DOHH2 (cell line): ENCODE results near the gene POSTN.

Experiments
- H3F3A ChIP-seq: fragments of 200-600 bp; sonication (generic), shearing (Covaris generic); 2 replicates; pipeline ENCODE4 v1.6.0; 2016; ENCODE audit warnings: antibody characterized with exemption, mild to moderate bottlenecking; ENCODE audit not compliant: control insufficient read depth, insufficient read depth
- H3K27ac ChIP-seq: fragments of 200-600 bp; sonication (generic); 2 replicates; pipeline ENCODE4 v1.5.1; 2014; ENCODE audit warnings: low read depth, mild to moderate bottlenecking, low read length, moderate library complexity
- H3K27me3 ChIP-seq: fragments of 200-600 bp; sonication (generic); 2 replicates; pipeline ENCODE4 v1.6.1; 2014; ENCODE audit warnings: mild to moderate bottlenecking, low read length, mixed read lengths; ENCODE audit not compliant: control insufficient read depth
- H3K36me3 ChIP-seq: fragments of 200-600 bp; sonication (generic); 2 replicates; pipeline ENCODE4 v1.6.1; 2014; ENCODE audit warnings: mild to moderate bottlenecking, low read length, moderate library complexity, mixed read lengths; ENCODE audit not compliant: control insufficient read depth
- H3K4me1 ChIP-seq: fragments of 200-600 bp; sonication (generic); 2 replicates; pipeline ENCODE4 v1.6.1; 2014; ENCODE audit warnings: mild to moderate bottlenecking, low read length, mixed read lengths; ENCODE audit not compliant: control insufficient read depth
- H3K4me2 ChIP-seq: fragments of 200-600 bp; sonication (generic); 2 replicates; pipeline ENCODE4 v1.6.0; 2014; ENCODE audit warnings: mild to moderate bottlenecking, low read length, moderate library complexity
- H3K4me3 ChIP-seq: fragments of 200-600 bp; sonication (generic); 2 replicates; pipeline ENCODE4 v1.5.1; 2014; ENCODE audit warnings: mild to moderate bottlenecking, low read length, mixed read lengths
- H3K79me2 ChIP-seq: fragments of 200-600 bp; sonication (generic); 2 replicates; pipeline ENCODE4 v1.6.1; 2014; ENCODE audit warnings: mild to moderate bottlenecking, low read length, mixed read lengths; ENCODE audit not compliant: control insufficient read depth
- H3K9me2 ChIP-seq: fragments of 200-600 bp; sonication (generic); replicated peaks from 2 replicates; pipeline ENCODE4 v1.6.1; 2014; ENCODE audit warnings: mild to moderate bottlenecking, low read length, mixed read lengths; ENCODE audit not compliant: control insufficient read depth
- H3K9me3 ChIP-seq: fragments of 200-600 bp; sonication (generic); 2 replicates; pipeline ENCODE4 v1.6.1; 2014; ENCODE audit warnings: antibody characterized with exemption, low read length, mixed read lengths; ENCODE audit not compliant: control insufficient read depth, insufficient read depth
- H4K20me1 ChIP-seq: fragments of 200-600 bp; sonication (generic); 2 replicates; pipeline ENCODE4 v1.6.0; 2014; ENCODE audit warnings: low read depth, mild to moderate bottlenecking, antibody characterized with exemption, low read length, moderate library complexity; ENCODE audit not compliant: control insufficient read depth, insufficient read depth
- EZH2phosphoT487 ChIP-seq: fragments of 200-600 bp; sonication (generic); IDR thresholded peaks from 2 replicates; pipeline ENCODE4 v1.6.1; 2017; ENCODE audit warnings: borderline replicate concordance, mild to moderate bottlenecking, antibody characterized with exemption, low read length, moderate library complexity, mixed read lengths
- TF ChIP-seq, protein P1 (sequence below): fragments of 200-600 bp; sonication (generic); IDR thresholded peaks from one replicate; pipeline ENCODE4 v1.5.1; 2014; ENCODE audit warnings: antibody characterized with exemption, mild to moderate bottlenecking, low read depth, low read length; ENCODE audit not compliant: poor library complexity, severe bottlenecking

POSTN gene

DNA sequence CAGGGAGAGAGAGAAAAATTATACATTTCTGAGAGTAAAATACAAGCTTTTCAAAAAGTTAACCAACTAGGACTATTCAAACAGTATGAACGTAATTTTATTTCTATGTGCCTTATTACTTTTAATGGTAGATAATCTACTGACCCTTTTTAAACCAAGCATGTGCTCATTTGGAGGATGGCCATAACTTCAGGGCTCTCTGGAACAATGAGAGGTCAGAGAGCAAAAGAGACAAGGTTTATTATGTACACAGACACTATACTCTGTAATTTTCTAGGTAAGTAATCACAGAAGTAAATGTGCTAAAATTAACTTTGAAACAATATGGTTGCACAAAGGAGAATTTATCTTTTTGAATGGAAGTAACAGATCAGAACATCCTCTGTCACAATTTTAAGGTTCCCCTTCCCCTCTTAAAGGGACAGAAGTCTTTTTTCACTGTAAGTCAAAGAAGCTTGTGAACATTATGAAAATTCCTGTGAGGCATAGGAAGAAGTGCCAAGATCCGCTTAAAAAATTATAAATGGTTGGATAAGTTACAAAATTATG, 1.0 kb downstream of the POSTN start:
- Histone ChIP-seq H3K9me2 (no peaks in the 10 kb centered on the region), H4K20me1 (no peaks in the 10 kb centered on the region), H3K79me2 (no peaks in the 10 kb centered on the region), H3K36me3 (no peaks in the 10 kb centered on the region), H3K4me1 (no peaks in the 10 kb centered on the region), H3K4me2 (no peak overlapping the region), H3K9me3 (no peaks in the 10 kb centered on the region), H3K27me3 (no peaks in the 10 kb centered on the region), H3K4me3 (no peak overlapping the region), H3K27ac (no peak overlapping the region), H3F3A (no peaks in the 10 kb centered on the region)
- TF ChIP-seq, protein P1, sequence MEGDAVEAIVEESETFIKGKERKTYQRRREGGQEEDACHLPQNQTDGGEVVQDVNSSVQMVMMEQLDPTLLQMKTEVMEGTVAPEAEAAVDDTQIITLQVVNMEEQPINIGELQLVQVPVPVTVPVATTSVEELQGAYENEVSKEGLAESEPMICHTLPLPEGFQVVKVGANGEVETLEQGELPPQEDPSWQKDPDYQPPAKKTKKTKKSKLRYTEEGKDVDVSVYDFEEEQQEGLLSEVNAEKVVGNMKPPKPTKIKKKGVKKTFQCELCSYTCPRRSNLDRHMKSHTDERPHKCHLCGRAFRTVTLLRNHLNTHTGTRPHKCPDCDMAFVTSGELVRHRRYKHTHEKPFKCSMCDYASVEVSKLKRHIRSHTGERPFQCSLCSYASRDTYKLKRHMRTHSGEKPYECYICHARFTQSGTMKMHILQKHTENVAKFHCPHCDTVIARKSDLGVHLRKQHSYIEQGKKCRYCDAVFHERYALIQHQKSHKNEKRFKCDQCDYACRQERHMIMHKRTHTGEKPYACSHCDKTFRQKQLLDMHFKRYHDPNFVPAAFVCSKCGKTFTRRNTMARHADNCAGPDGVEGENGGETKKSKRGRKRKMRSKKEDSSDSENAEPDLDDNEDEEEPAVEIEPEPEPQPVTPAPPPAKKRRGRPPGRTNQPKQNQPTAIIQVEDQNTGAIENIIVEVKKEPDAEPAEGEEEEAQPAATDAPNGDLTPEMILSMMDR: no peak
- no peak for TF ChIP-seq EZH2phosphoT487

DNA sequence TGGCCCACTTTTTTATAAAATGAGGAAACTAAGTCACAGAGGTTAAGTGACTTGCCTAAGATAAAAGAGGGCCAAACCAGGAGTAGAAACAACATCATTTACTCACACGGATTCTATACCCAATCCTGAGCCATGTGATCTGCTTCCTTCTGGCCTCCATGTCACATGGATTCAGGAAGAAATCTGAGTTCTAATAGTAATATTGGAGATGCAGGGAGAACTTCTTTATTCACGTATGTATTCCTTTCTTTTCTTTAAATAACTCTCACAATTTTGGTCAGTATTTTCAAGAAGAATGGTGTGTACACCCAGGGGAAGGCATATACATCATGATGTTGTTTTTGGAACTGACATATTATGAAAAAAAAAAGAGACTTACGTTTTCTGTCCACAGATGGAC, 1.8 kb downstream of the POSTN start:
- TF ChIP-seq, protein P1: no peak
- no peak for TF ChIP-seq EZH2phosphoT487
- Histone ChIP-seq H3K9me2 (no peaks in the 10 kb centered on the region), H3K27ac (no peak overlapping the region), H4K20me1 (no peaks in the 10 kb centered on the region), H3K79me2 (no peaks in the 10 kb centered on the region), H3K27me3 (no peaks in the 10 kb centered on the region), H3F3A (no peaks in the 10 kb centered on the region), H3K9me3 (no peaks in the 10 kb centered on the region), H3K36me3 (no peaks in the 10 kb centered on the region), H3K4me2 (no peak overlapping the region), H3K4me3 (no peak overlapping the region), H3K4me1 (no peaks in the 10 kb centered on the region)

DNA sequence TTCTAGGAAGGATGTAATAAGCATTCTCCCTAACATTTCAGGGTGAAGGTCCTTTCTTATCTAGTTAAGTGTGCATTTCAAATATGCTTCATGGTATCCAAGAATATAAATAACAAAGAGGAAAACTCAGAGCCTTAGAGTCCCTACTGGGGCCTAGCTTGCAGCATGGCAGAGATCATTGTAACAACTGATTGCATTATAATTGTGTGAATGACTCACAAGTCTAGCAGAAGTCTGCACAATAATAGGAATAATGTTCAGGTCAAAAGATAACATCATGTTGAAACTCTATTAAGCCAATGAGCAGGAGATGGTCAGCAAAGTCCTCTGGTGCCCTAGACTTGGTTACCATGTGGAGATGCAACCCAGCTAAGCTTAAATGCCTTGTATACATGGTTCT, 3.4 kb downstream of the POSTN start:
- Histone ChIP-seq H3K36me3 (no peaks in the 10 kb centered on the region), H3K4me3 (no peak overlapping the region), H4K20me1 (no peaks in the 10 kb centered on the region), H3K4me1 (no peaks in the 10 kb centered on the region), H3K9me2 (no peaks in the 10 kb centered on the region), H3K4me2 (no peak overlapping the region), H3F3A (no peaks in the 10 kb centered on the region), H3K9me3 (no peaks in the 10 kb centered on the region), H3K27ac (no peak overlapping the region), H3K27me3 (no peaks in the 10 kb centered on the region), H3K79me2 (no peaks in the 10 kb centered on the region)
- TF ChIP-seq, protein P1: no peak
- no peak for TF ChIP-seq EZH2phosphoT487
